Measurements from ENCODE around the gene ADA. TPM values are rescaled to one million over a fixed set of nuclear protein-coding genes. Genes with fewer than 3 reads are reported as not detected.

Gene ADA
- total and polyA plus RNA-seq, 2 experiments from 2014 or later: 8.6 to 17.5 TPM

DNA sequence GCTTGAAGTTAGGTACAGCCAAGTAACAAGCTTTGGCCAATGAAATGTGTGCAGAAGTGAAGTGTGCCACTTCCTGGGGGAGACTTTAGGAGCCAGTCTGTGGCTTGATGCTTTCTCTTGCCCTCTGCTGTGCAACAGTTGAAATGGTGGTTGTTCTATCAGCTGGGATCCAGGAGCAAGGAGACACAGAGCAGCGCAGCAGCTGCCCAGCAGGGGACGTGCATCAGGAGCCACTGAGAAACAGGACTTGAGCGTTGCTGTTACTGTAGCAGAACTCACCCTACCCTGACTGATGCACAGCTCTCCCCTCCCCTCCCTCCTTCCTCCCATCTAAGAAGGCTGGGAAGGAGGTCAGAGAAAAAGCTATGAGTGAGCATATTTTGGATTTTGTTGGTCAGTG lies 44.8 kb upstream of the ADA start:
- in situ Hi-C loops (cut with MboI): no loop called here
- Histone ChIP-seq H3K9ac (peak overlapping the region; percentile 34), H3K36me3 (ENCODE audit: low read depth) (no peaks in the 10 kb centered on the region), H3K79me2 (ENCODE audit: insufficient read depth) (no peaks in the 10 kb centered on the region), H3F3A (ENCODE audit: insufficient read depth) (peaks cover 58% of the 10 kb centered on the region), H3K9me3 (ENCODE audit: low read depth) (no peaks in the 10 kb centered on the region), H3K4me2 (ENCODE audit: unreplicated experiment) (no peak overlapping the region), H4K20me1 (ENCODE audit: insufficient read depth) (no peaks in the 10 kb centered on the region), H3K27me3 (replicated peaks; ENCODE audit: insufficient read depth) (no peaks in the 10 kb centered on the region), H3K4me1 (ENCODE audit: insufficient read depth) (peaks cover 48% of the 10 kb centered on the region), H2AFZ (peak overlapping the region; percentile 19; the same call in 1 of the 2 replicates), H3K27ac (peak overlapping the region; percentile 91), H3K4me3 (no peak overlapping the region), H3K9me2 (ENCODE audit: insufficient read depth) (no peaks in the 10 kb centered on the region)
- WGBS, 2 experiments (ENCODE audit: low coverage in 1 of 2, low lambda C conversion rate in 2 of 2, missing lambda C conversion rate in 2 of 2): 88 to 89% methylated on average over 3 of the region's 3 CpGs
- DNase-seq: no peak
- TF ChIP-seq EZH2phosphoT487 (IDR thresholded peaks at IDR 0.05; ENCODE audit: insufficient read depth, low read depth) (no peak), EZH2 (IDR thresholded peaks at IDR 0.05; ENCODE audit: insufficient read depth, poor library complexity, severe bottlenecking) (no peak)

DNA sequence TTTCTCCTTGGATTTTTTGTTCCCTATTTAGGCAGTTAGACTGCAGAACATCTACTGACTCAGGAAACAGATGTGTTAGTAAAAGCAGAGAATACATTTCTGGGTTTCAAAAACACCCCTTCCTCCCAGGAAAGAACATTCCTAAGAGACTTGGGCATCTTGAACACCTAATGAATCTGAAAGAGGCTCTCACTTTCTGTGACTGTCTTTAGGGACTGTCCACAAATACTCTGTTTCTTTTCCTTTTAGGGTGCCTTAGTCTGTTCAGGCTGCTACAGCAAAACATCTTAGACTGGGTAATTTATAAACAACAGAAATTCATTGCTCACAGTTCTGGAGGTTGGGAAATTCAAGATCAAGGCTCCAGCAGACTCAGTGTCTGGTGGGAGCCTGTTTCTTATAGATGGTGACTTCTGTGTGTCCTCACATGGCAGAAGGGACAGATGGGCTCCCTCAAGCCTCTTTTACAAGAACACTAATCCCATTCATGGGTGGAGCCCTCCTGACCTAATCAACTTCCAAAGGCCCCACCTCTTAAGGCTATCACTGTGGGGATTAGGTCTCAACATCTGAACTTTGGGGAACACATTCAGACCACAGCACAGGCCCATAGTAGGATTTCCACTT lies 44.3 kb upstream of the ADA start:
- H3K4me3 ChIP-seq: no peak overlapping the region
- H3F3A ChIP-seq (ENCODE audit: insufficient read depth): peaks cover 61% of the 10 kb centered on the region
- in situ Hi-C loops (cut with MboI): no loop called here
- peak overlapping the region; percentile 91 for H3K27ac ChIP-seq
- TF ChIP-seq EZH2 (IDR thresholded peaks at IDR 0.05; ENCODE audit: insufficient read depth, poor library complexity, severe bottlenecking) (no peak), EZH2phosphoT487 (IDR thresholded peaks at IDR 0.05; ENCODE audit: insufficient read depth, low read depth) (no peak)
- peak overlapping the region; percentile 44 for H3K4me2 ChIP-seq (ENCODE audit: unreplicated experiment)
- H3K9ac ChIP-seq: peak overlapping the region; percentile 34
- H3K4me1 ChIP-seq (ENCODE audit: insufficient read depth): peaks cover 52% of the 10 kb centered on the region
- peak; percentile 74 for DNase-seq
- H2AFZ ChIP-seq: peak overlapping the region; percentile 19; the same call in 1 of the 2 replicates
- H3K9me3 ChIP-seq (ENCODE audit: low read depth): no peaks in the 10 kb centered on the region
- no peaks in the 10 kb centered on the region for H3K79me2 ChIP-seq (ENCODE audit: insufficient read depth)
- no peaks in the 10 kb centered on the region for H3K36me3 ChIP-seq (ENCODE audit: low read depth)
- no peaks in the 10 kb centered on the region for H3K27me3 ChIP-seq (replicated peaks; ENCODE audit: insufficient read depth)
- H3K9me2 ChIP-seq (ENCODE audit: insufficient read depth): no peaks in the 10 kb centered on the region
- no peaks in the 10 kb centered on the region for H4K20me1 ChIP-seq (ENCODE audit: insufficient read depth)

GRCh38 chr20:44695295-44695673 lies 43.8 kb upstream of the ADA start:
- H3F3A ChIP-seq (ENCODE audit: insufficient read depth): peaks cover 61% of the 10 kb centered on the region
- H3K36me3 ChIP-seq (ENCODE audit: low read depth): no peaks in the 10 kb centered on the region
- in situ Hi-C loops (cut with MboI): no loop called here
- H3K27ac ChIP-seq: peak overlapping the region; percentile 91
- peaks cover 53% of the 10 kb centered on the region for H3K4me1 ChIP-seq (ENCODE audit: insufficient read depth)
- no peaks in the 10 kb centered on the region for H3K9me2 ChIP-seq (ENCODE audit: insufficient read depth)
- no peaks in the 10 kb centered on the region for H3K79me2 ChIP-seq (ENCODE audit: insufficient read depth)
- no peak for TF ChIP-seq EZH2 (IDR thresholded peaks at IDR 0.05; ENCODE audit: insufficient read depth, poor library complexity, severe bottlenecking)
- TF ChIP-seq EZH2phosphoT487 (IDR thresholded peaks at IDR 0.05; ENCODE audit: insufficient read depth, low read depth): no peak
- H4K20me1 ChIP-seq (ENCODE audit: insufficient read depth): no peaks in the 10 kb centered on the region
- H2AFZ ChIP-seq: peak overlapping the region; percentile 19; the same call in 1 of the 2 replicates
- WGBS, 2 experiments (ENCODE audit: low coverage in 1 of 2, low lambda C conversion rate in 2 of 2, missing lambda C conversion rate in 2 of 2): 27% methylated on average over 2 of the region's 2 CpGs
- no peaks in the 10 kb centered on the region for H3K9me3 ChIP-seq (ENCODE audit: low read depth)
- no peaks in the 10 kb centered on the region for H3K27me3 ChIP-seq (replicated peaks; ENCODE audit: insufficient read depth)
- H3K9ac ChIP-seq: peak overlapping the region; percentile 34
- no peak for DNase-seq
- H3K4me3 ChIP-seq: no peak overlapping the region
- H3K4me2 ChIP-seq (ENCODE audit: unreplicated experiment): peak overlapping the region; percentile 44

DNA sequence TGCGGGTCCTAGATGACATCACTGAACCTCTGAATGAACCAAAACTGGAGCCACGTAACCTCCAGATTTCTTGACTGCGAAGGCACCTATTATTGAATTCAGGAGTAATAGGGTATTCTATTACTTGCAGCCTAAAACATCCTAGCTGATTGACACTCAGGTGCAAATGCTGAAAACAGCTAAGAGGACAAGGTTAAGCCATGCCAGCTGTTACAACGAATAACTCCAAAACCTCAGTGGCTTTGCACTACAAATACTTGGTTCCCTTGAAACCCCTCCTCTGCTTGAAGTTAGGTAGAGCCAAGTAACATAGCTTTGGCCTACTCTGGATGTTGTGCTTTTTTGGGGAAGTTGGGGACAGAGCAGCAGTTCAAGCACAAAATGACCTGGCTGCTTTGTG lies 42.7 kb upstream of the ADA start:
- Histone ChIP-seq H2AFZ (no peak overlapping the region), H3K4me1 (ENCODE audit: insufficient read depth) (peaks cover 53% of the 10 kb centered on the region), H3K4me3 (no peak overlapping the region), H4K20me1 (ENCODE audit: insufficient read depth) (no peaks in the 10 kb centered on the region), H3K27ac (peak overlapping the region; percentile 91), H3K4me2 (ENCODE audit: unreplicated experiment) (no peak overlapping the region), H3K9me2 (ENCODE audit: insufficient read depth) (no peaks in the 10 kb centered on the region), H3K9ac (no peak overlapping the region), H3K9me3 (ENCODE audit: low read depth) (no peaks in the 10 kb centered on the region), H3K27me3 (replicated peaks; ENCODE audit: insufficient read depth) (no peaks in the 10 kb centered on the region), H3K79me2 (ENCODE audit: insufficient read depth) (no peaks in the 10 kb centered on the region), H3K36me3 (ENCODE audit: low read depth) (no peaks in the 10 kb centered on the region), H3F3A (ENCODE audit: insufficient read depth) (peaks cover 61% of the 10 kb centered on the region)
- no peak for TF ChIP-seq EZH2phosphoT487 (IDR thresholded peaks at IDR 0.05; ENCODE audit: insufficient read depth, low read depth)
- no peak for TF ChIP-seq EZH2 (IDR thresholded peaks at IDR 0.05; ENCODE audit: insufficient read depth, poor library complexity, severe bottlenecking)
- no peak for DNase-seq
- in situ Hi-C loops (cut with MboI): no loop called here
- WGBS, 2 experiments (ENCODE audit: low coverage in 1 of 2, low lambda C conversion rate in 2 of 2, missing lambda C conversion rate in 2 of 2): 56 to 63% methylated on average over 4 of the region's 4 CpGs

- H3K4me2 ChIP-seq (ENCODE audit: unreplicated experiment): peak overlapping the region; percentile 47
- no peak for TF ChIP-seq EZH2phosphoT487 (IDR thresholded peaks at IDR 0.05; ENCODE audit: insufficient read depth, low read depth)
- no peak for TF ChIP-seq EZH2 (IDR thresholded peaks at IDR 0.05; ENCODE audit: insufficient read depth, poor library complexity, severe bottlenecking)
- H3K27me3 ChIP-seq (replicated peaks; ENCODE audit: insufficient read depth): no peaks in the 10 kb centered on the region
- H4K20me1 ChIP-seq (ENCODE audit: insufficient read depth): no peaks in the 10 kb centered on the region
- no peak overlapping the region for H2AFZ ChIP-seq
- peaks cover 61% of the 10 kb centered on the region for H3F3A ChIP-seq (ENCODE audit: insufficient read depth)
- H3K36me3 ChIP-seq (ENCODE audit: low read depth): no peaks in the 10 kb centered on the region
- H3K9ac ChIP-seq: peak overlapping the region; percentile 46
- peaks cover 53% of the 10 kb centered on the region for H3K4me1 ChIP-seq (ENCODE audit: insufficient read depth)
- peak overlapping the region; percentile 91 for H3K27ac ChIP-seq
- no peak overlapping the region for H3K4me3 ChIP-seq
- no peaks in the 10 kb centered on the region for H3K9me2 ChIP-seq (ENCODE audit: insufficient read depth)
- in situ Hi-C loops (cut with MboI): no loop called here
- H3K79me2 ChIP-seq (ENCODE audit: insufficient read depth): no peaks in the 10 kb centered on the region
- no peaks in the 10 kb centered on the region for H3K9me3 ChIP-seq (ENCODE audit: low read depth)
- DNase-seq: no peak
These were observed 42.1 kb upstream of the ADA start for GRCh38 chr20:44693627-44694026.

All from GM23248 (cell line).